H9 (cell line): Measurements from ENCODE around the gene BAX. TPM values are rescaled to one million over a fixed set of nuclear protein-coding genes. Genes with fewer than 3 reads are reported as not detected.

Source experiments
- DNase-seq: peaks from one replicate; pipeline ENCODE4 v3.0.0-alpha.2; 2017
- H2AFZ ChIP-seq: one replicate; pipeline ENCODE4 v1.6.1; 2013; ENCODE audit warnings: mild to moderate bottlenecking, low read length, control low read depth, moderate library complexity
- H2AK5ac ChIP-seq: 2 replicates; pipeline ENCODE4 v1.6.1; 2013; ENCODE audit warnings: low read length, control low read depth, mixed read lengths; ENCODE audit not compliant: insufficient read length
- H2BK120ac ChIP-seq: one replicate; pipeline ENCODE4 v1.6.1; 2013; ENCODE audit warnings: low read depth, mild to moderate bottlenecking, low read length, control low read depth, inconsistent platforms; ENCODE audit not compliant: poor library complexity, severe bottlenecking
- H2BK12ac ChIP-seq: 2 replicates; pipeline ENCODE4 v1.6.1; 2013; ENCODE audit warnings: low read length, control low read depth, mixed read lengths, low read depth; ENCODE audit not compliant: insufficient read length
- H2BK15ac ChIP-seq: 2 replicates; pipeline ENCODE4 v1.6.1; 2013; ENCODE audit warnings: low read depth, low read length, control low read depth
- H2BK20ac ChIP-seq: one replicate; pipeline ENCODE4 v1.6.1; 2013; ENCODE audit warnings: low read depth, mild to moderate bottlenecking, low read length, control low read depth, inconsistent platforms; ENCODE audit not compliant: poor library complexity, severe bottlenecking
- H2BK5ac ChIP-seq: 2 replicates; pipeline ENCODE4 v1.6.1; 2013; ENCODE audit warnings: low read length, control low read depth, mixed read lengths; ENCODE audit not compliant: insufficient read length
- H3K14ac ChIP-seq: 2 replicates; pipeline ENCODE4 v1.6.1; 2013; ENCODE audit warnings: low read length, control low read depth; ENCODE audit not compliant: insufficient read depth
- H3K18ac ChIP-seq: 2 replicates; pipeline ENCODE4 v1.6.1; 2013; ENCODE audit warnings: low read depth, mild to moderate bottlenecking, mixed read lengths, low read length, control low read depth; ENCODE audit not compliant: insufficient read length
- H3K23ac ChIP-seq: 2 replicates; pipeline ENCODE4 v1.6.1; 2013; ENCODE audit warnings: low read length, control low read depth, mixed read lengths, low read depth; ENCODE audit not compliant: insufficient read length
- H3K23me2 ChIP-seq: 2 replicates; pipeline ENCODE4 v1.6.1; 2013; ENCODE audit warnings: low read depth, mild to moderate bottlenecking, mixed read lengths, low read length, control low read depth; ENCODE audit not compliant: insufficient read length, poor library complexity, severe bottlenecking
- H3K27ac ChIP-seq: 2 replicates; pipeline ENCODE4 v1.5.1; 2013; ENCODE audit warnings: low read length, control low read depth, mixed read lengths, low read depth; ENCODE audit not compliant: insufficient read length
- H3K27me3 ChIP-seq: 2 replicates; pipeline ENCODE4 v1.6.1; 2013; ENCODE audit warnings: low read length, control low read depth, inconsistent platforms; ENCODE audit not compliant: insufficient read depth
- H3K4ac ChIP-seq: 2 replicates; pipeline ENCODE4 v1.6.1; 2013; ENCODE audit warnings: low read depth, mild to moderate bottlenecking, control low read depth, inconsistent platforms, low read length, moderate library complexity
- H3K4me1 ChIP-seq: 2 replicates; pipeline ENCODE4 v1.6.1; 2013; ENCODE audit warnings: low read length, control low read depth, inconsistent platforms; ENCODE audit not compliant: insufficient read depth
- H3K4me2 ChIP-seq: 2 replicates; pipeline ENCODE4 v1.6.1; 2013; ENCODE audit warnings: low read length, control low read depth, mixed read lengths; ENCODE audit not compliant: insufficient read length, insufficient read depth
- H3K56ac ChIP-seq: 2 replicates; pipeline ENCODE4 v1.6.1; 2013; ENCODE audit warnings: low read depth, mild to moderate bottlenecking, mixed read lengths, low read length, control low read depth; ENCODE audit not compliant: insufficient read length
- H3K79me1 ChIP-seq: 2 replicates; pipeline ENCODE4 v1.6.1; 2013; ENCODE audit warnings: low read depth, mild to moderate bottlenecking, moderate library complexity, low read length, control low read depth, inconsistent platforms; ENCODE audit not compliant: insufficient read depth, poor library complexity, severe bottlenecking
- H3K79me2 ChIP-seq: 2 replicates; pipeline ENCODE4 v1.6.1; 2013; ENCODE audit warnings: low read length, control low read depth, inconsistent platforms; ENCODE audit not compliant: insufficient read depth
- H3K9ac ChIP-seq: 2 replicates; pipeline ENCODE4 v1.6.1; 2013; ENCODE audit warnings: low read length, control low read depth, mixed read lengths; ENCODE audit not compliant: insufficient read length; ENCODE audit errors: extremely low read depth
- H3K9me3 ChIP-seq: one replicate; pipeline ENCODE4 v1.6.1; 2013; ENCODE audit warnings: low read depth, low read length, inconsistent platforms; ENCODE audit not compliant: control insufficient read depth
- H3T11ph ChIP-seq: one replicate; pipeline ENCODE4 v1.6.1; 2013; ENCODE audit warnings: mild to moderate bottlenecking, low read length, control low read depth, inconsistent platforms
- H4K20me1 ChIP-seq: one replicate; pipeline ENCODE4 v1.6.1; 2013; ENCODE audit not compliant: control insufficient read depth, insufficient read length, insufficient read depth
- H4K5ac ChIP-seq: 2 replicates; pipeline ENCODE4 v1.6.1; 2013; ENCODE audit warnings: low read depth, mild to moderate bottlenecking, mixed read lengths, low read length, control low read depth; ENCODE audit not compliant: insufficient read length
- H4K8ac ChIP-seq: replicated peaks from 2 replicates; pipeline ENCODE4 v1.6.1; 2013; ENCODE audit warnings: low read length, control low read depth, mixed read lengths, low read depth; ENCODE audit not compliant: insufficient read length
- H4K91ac ChIP-seq: 2 replicates; pipeline ENCODE4 v1.6.1; 2013; ENCODE audit warnings: low read depth, mild to moderate bottlenecking, moderate library complexity, mixed read lengths, low read length, control low read depth; ENCODE audit not compliant: insufficient read length
- H3K27ac Mint-ChIP-seq, 3 experiments: 2 replicates in 2 of 3; 3 replicates in 1 of 3; pipeline ENCODE4 v1.8.0; 2020 to 2021; ENCODE audit warnings: mixed read lengths in 3 of 3, mild to moderate bottlenecking in 1 of 3, moderate library complexity in 1 of 3
- H3K27me3 Mint-ChIP-seq: 2 replicates; pipeline ENCODE4 v1.8.0; 2021; ENCODE audit warnings: low read depth, mild to moderate bottlenecking, moderate library complexity, mixed read lengths
- H3K36me3 Mint-ChIP-seq, 3 experiments: 2 replicates in 2 of 3; 3 replicates in 1 of 3; pipeline ENCODE4 v1.8.0; 2020 to 2021; ENCODE audit warnings: low read depth in 3 of 3, mixed read lengths in 3 of 3; ENCODE audit not compliant: insufficient read depth in 1 of 3
- H3K4me1 Mint-ChIP-seq, 2 experiments: 2 replicates each; pipeline ENCODE4 v1.8.0; 2020; ENCODE audit warnings: mixed read lengths in 2 of 2
- H3K4me3 Mint-ChIP-seq, 2 experiments: 2 replicates in 1 of 2; 3 replicates in 1 of 2; pipeline ENCODE4 v1.8.0; 2020 to 2021; ENCODE audit warnings: mild to moderate bottlenecking in 2 of 2, mixed read lengths in 2 of 2, moderate library complexity in 1 of 2
- H3K9me3 Mint-ChIP-seq, 2 experiments: 2 replicates in 1 of 2; 3 replicates in 1 of 2; pipeline ENCODE4 v1.8.0; 2020; ENCODE audit warnings: mild to moderate bottlenecking in 2 of 2, mixed read lengths in 2 of 2, moderate library complexity in 1 of 2
- WGBS: extraction: QIAGEN DNeasy Blood & Tissue Kit; methylation state at CpG from one replicate; pipeline ENCODE4 v1.1.7; 2013; ENCODE audit warnings: missing lambda C conversion rate, low lambda C conversion rate, mixed read lengths; ENCODE audit not compliant: insufficient read length; ENCODE audit errors: extremely low coverage; 5-methylcytosine and 5-hydroxymethylcytosine counted together
- total RNA-seq: library from RNA; stranded (reverse); gene quantifications from 2 replicates; pipeline ENCODE4 v1.2.1, GENCODE V29; 2021
- TF ChIP-seq, protein P1 (sequence below): fragments of 200-600 bp; sonication (generic); conservative IDR thresholded peaks from 3 replicates; pipeline ENCODE4 v1.8.0; 2021; ENCODE audit warnings: antibody characterized with exemption, mild to moderate bottlenecking

Gene BAX
- total RNA-seq, 1 experiment from 2014 or later: 310 TPM

DNA sequence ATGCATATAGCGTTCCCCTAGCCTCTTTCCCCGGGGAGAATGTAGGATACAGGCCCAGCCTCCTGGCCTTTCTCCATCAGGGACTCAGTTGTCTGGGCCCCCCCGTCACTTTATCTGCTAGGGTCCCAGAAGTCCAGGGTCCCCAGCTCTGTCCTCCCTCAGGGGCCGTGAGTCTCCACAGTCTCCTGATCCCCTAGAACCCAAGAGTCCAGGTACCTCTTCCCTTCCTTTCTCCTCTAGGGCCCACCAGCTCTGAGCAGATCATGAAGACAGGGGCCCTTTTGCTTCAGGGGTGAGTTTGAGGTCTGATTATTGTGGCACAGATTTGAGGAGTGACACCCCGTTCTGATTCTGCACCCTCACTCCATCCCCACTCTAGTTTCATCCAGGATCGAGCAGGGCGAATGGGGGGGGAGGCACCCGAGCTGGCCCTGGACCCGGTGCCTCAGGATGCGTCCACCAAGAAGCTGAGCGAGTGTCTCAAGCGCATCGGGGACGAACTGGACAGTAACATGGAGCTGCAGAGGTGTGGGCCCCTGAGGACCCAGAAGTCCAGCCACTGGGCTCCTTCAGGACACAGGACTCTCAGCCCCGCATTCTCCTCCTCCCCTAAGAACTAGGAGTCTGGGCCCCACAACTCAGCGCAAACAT, 758 bp downstream of the BAX start:
- Histone ChIP-seq H3K56ac (no peak overlapping the region), H2AFZ (no peak overlapping the region), H3K18ac (peak overlapping the region; percentile 63), H3K4me2 (peak overlapping the region; percentile 64), H2BK20ac (no peak overlapping the region), H2BK15ac (no peak overlapping the region), H3T11ph (no peak overlapping the region), H3K4me1 (no peaks in the 10 kb centered on the region), H3K79me1 (peaks cover 4% of the 10 kb centered on the region), H3K23me2 (peaks cover 8% of the 10 kb centered on the region), H3K14ac (no peak overlapping the region), H2BK12ac (no peak overlapping the region), H3K9me3 (no peaks in the 10 kb centered on the region), H3K23ac (no peak overlapping the region), H2AK5ac (no peak overlapping the region), H2BK120ac (no peak overlapping the region), H2BK5ac (no peak overlapping the region), H3K4ac (no peak overlapping the region), H3K27ac (no peak overlapping the region), H4K91ac (no peak overlapping the region), H4K20me1 (no peaks in the 10 kb centered on the region), H4K8ac (no peak overlapping the region), H3K27me3 (no peaks in the 10 kb centered on the region), H3K9ac (peak overlapping the region; percentile 77), H4K5ac (no peak overlapping the region), H3K79me2 (no peaks in the 10 kb centered on the region)
- TF ChIP-seq, protein P1, sequence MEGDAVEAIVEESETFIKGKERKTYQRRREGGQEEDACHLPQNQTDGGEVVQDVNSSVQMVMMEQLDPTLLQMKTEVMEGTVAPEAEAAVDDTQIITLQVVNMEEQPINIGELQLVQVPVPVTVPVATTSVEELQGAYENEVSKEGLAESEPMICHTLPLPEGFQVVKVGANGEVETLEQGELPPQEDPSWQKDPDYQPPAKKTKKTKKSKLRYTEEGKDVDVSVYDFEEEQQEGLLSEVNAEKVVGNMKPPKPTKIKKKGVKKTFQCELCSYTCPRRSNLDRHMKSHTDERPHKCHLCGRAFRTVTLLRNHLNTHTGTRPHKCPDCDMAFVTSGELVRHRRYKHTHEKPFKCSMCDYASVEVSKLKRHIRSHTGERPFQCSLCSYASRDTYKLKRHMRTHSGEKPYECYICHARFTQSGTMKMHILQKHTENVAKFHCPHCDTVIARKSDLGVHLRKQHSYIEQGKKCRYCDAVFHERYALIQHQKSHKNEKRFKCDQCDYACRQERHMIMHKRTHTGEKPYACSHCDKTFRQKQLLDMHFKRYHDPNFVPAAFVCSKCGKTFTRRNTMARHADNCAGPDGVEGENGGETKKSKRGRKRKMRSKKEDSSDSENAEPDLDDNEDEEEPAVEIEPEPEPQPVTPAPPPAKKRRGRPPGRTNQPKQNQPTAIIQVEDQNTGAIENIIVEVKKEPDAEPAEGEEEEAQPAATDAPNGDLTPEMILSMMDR: no peak
- Mint-ChIP-seq H3K27me3 (peaks cover 10% of the 10 kb centered on the region), H3K4me1 (peaks cover 14 to 15% of the 10 kb centered on the region in 2 experiments), H3K4me3 (peak overlapping the region; percentile 79 to 81), H3K36me3 (peaks cover 17 to 44% (median 37%) of the 10 kb centered on the region in 3 experiments; a peak in 6 of 7 replicates), H3K9me3 (no peaks in the 10 kb centered on the region), H3K27ac (peak overlapping the region in 2 of 3 experiments; percentile 77 to 93; a peak in 4 of 7 replicates)
- no CpG with 5 or more reads among the region's 16 CpGs for WGBS
- no peak for DNase-seq
